H1 (cell line): ENCODE measurements around the gene NUPR1. TPM values are rescaled to one million over a fixed set of nuclear protein-coding genes. Genes with fewer than 3 reads are reported as not detected.

Experiments
- CTCF ChIA-PET: fragments of 300-600 bp; sonication (Branson Sonifier 250); formaldehyde crosslinking; loops from one replicate; lab custom pipeline; 2021; ENCODE audit not compliant: partially characterized antibody; lab: Charles Lee
- POLR2A ChIA-PET: fragments of 300-600 bp; sonication (Branson Sonifier 250); formaldehyde crosslinking; loops from one replicate; lab custom pipeline; 2021; ENCODE audit warnings: inconsistent platforms; ENCODE audit not compliant: partially characterized antibody; lab: Charles Lee
- DNase-seq, 2 experiments: peaks; one replicate each; pipeline versions ENCODE4 v3.0.0 to v3.0.0-alpha.2; 2010 to 2022; ENCODE audit warnings: low spot score in 2 of 2, low read depth in 1 of 2, mixed read lengths in 1 of 2
- FAIRE-seq: peaks from 2 replicates; lab custom pipeline; 2011; peaks lifted over from hg19 to GRCh38; lab: Jason Lieb, UNC
- H2AFZ ChIP-seq: 2 replicates; pipeline ENCODE4 v1.8.1; 2012; ENCODE audit warnings: low read length, inconsistent platforms
- H2AK5ac ChIP-seq: 2 replicates; pipeline ENCODE4 v1.6.1; 2013; ENCODE audit warnings: low read depth, low read length
- H2BK120ac ChIP-seq: replicated peaks from 2 replicates; pipeline ENCODE3; 2013; ENCODE audit warnings: low read depth, low read length, inconsistent platforms
- H2BK12ac ChIP-seq: 2 replicates; pipeline ENCODE4 v1.6.1; 2013; ENCODE audit warnings: low read depth, low read length
- H2BK15ac ChIP-seq: 2 replicates; pipeline ENCODE4 v1.6.1; 2013; ENCODE audit warnings: low read length
- H2BK20ac ChIP-seq: 2 replicates; pipeline ENCODE4 v1.6.1; 2013; ENCODE audit warnings: low read length
- H2BK5ac ChIP-seq: 2 replicates; pipeline ENCODE4 v1.6.1; 2013; ENCODE audit warnings: low read depth, low read length
- H3K14ac ChIP-seq: 2 replicates; pipeline ENCODE4 v1.6.1; 2013; ENCODE audit warnings: inconsistent platforms; ENCODE audit not compliant: insufficient read length
- H3K18ac ChIP-seq: 2 replicates; pipeline ENCODE4 v1.6.1; 2013; ENCODE audit warnings: low read length; ENCODE audit errors: extremely low read depth
- H3K23ac ChIP-seq: 2 replicates; pipeline ENCODE4 v1.6.1; 2013; ENCODE audit warnings: inconsistent platforms; ENCODE audit not compliant: insufficient read length
- H3K23me2 ChIP-seq: 2 replicates; pipeline ENCODE4 v1.6.1; 2013; ENCODE audit warnings: low read depth, low read length
- H3K27ac ChIP-seq: 2 replicates; pipeline ENCODE4 v1.6.1; 2011; ENCODE audit warnings: low read depth, low read length, inconsistent platforms
- H3K27me3 ChIP-seq, 4 experiments: replicated peaks in 1 of 4; 1 replicate in 1 of 4; 2 replicates in 3 of 4; pipeline versions ENCODE4 v1.6.1 to v1.8.1; 2011 to 2013; ENCODE audit warnings: low read length in 3 of 4, mild to moderate bottlenecking in 3 of 4, inconsistent platforms in 2 of 4, mixed read lengths in 2 of 4, moderate library complexity in 1 of 4; ENCODE audit not compliant: control insufficient read depth in 3 of 4, insufficient read depth in 3 of 4; ENCODE audit errors: extremely low read depth in 1 of 4
- H3K36me3 ChIP-seq, 4 experiments: 2 replicates each; pipeline versions ENCODE4 v1.6.1 to v1.8.1; 2011 to 2013; ENCODE audit warnings: mild to moderate bottlenecking in 4 of 4, low read length in 3 of 4, moderate library complexity in 2 of 4, control low read depth in 1 of 4, inconsistent platforms in 1 of 4; ENCODE audit not compliant: insufficient read depth in 4 of 4, control insufficient read depth in 2 of 4
- H3K4ac ChIP-seq: replicated peaks from 2 replicates; pipeline ENCODE3; 2013; ENCODE audit warnings: low read length, low read depth, mixed read lengths, inconsistent platforms; ENCODE audit not compliant: insufficient read length
- H3K4me1 ChIP-seq, 4 experiments: replicated peaks in 1 of 4; 1 replicate in 1 of 4; 2 replicates in 3 of 4; pipeline versions ENCODE4 v1.6.1 to v1.8.1; 2011 to 2013; ENCODE audit warnings: low read length in 3 of 4, inconsistent platforms in 2 of 4, mixed read lengths in 1 of 4; ENCODE audit not compliant: insufficient read depth in 4 of 4, control insufficient read depth in 3 of 4
- H3K4me2 ChIP-seq, 2 experiments: 2 replicates each; pipeline versions ENCODE4 v1.6.1 to v1.8.1; 2011 to 2013; ENCODE audit warnings: low read depth in 2 of 2, low read length in 2 of 2, control low read depth in 1 of 2, inconsistent platforms in 1 of 2, mild to moderate bottlenecking in 1 of 2; ENCODE audit not compliant: insufficient read depth in 1 of 2
- H3K4me3 ChIP-seq, 4 experiments: fragments of 200-600, 300-600 bp in 1 of 4; sonication (generic), shearing (Covaris generic), sonication (Bioruptor Twin) in 1 of 4; 2 replicates each; pipeline versions ENCODE4 v1.5.1 to v1.8.1; 2011 to 2016; ENCODE audit warnings: low read length in 4 of 4, low read depth in 3 of 4, control low read depth in 2 of 4, inconsistent platforms in 2 of 4, mild to moderate bottlenecking in 2 of 4, mixed read lengths in 1 of 4, moderate library complexity in 1 of 4; ENCODE audit not compliant: insufficient read depth in 2 of 4; ENCODE audit errors: extremely low read depth in 1 of 4
- H3K56ac ChIP-seq: replicated peaks from 2 replicates; pipeline ENCODE3; 2013; ENCODE audit warnings: low read depth, mild to moderate bottlenecking, mixed read lengths, low read length, inconsistent platforms; ENCODE audit not compliant: insufficient read length
- H3K79me1 ChIP-seq: 2 replicates; pipeline ENCODE4 v1.6.1; 2013; ENCODE audit warnings: low read depth, low read length, control low read depth
- H3K79me2 ChIP-seq, 2 experiments: 2 replicates each; pipeline versions ENCODE4 v1.6.1 to v1.8.1; 2012 to 2013; ENCODE audit warnings: low read length in 2 of 2, mild to moderate bottlenecking in 2 of 2, inconsistent platforms in 1 of 2; ENCODE audit not compliant: insufficient read depth in 2 of 2, control insufficient read depth in 1 of 2
- H3K9ac ChIP-seq, 4 experiments: replicated peaks in 1 of 4; 1 replicate in 1 of 4; 2 replicates in 3 of 4; pipeline versions ENCODE4 v1.6.1 to v1.8.1; 2011 to 2013; ENCODE audit warnings: low read depth in 3 of 4, low read length in 3 of 4, control low read depth in 2 of 4, mild to moderate bottlenecking in 2 of 4, moderate library complexity in 2 of 4, inconsistent platforms in 1 of 4; ENCODE audit errors: extremely low read depth in 1 of 4
- H3K9me3 ChIP-seq, 2 experiments: 2 replicates each; pipeline versions ENCODE4 v1.6.1 to v1.8.1; 2012 to 2013; ENCODE audit warnings: mild to moderate bottlenecking in 2 of 2, moderate library complexity in 2 of 2, control low read depth in 1 of 2, inconsistent platforms in 1 of 2, low read depth in 1 of 2, low read length in 1 of 2, mixed read lengths in 1 of 2; ENCODE audit not compliant: insufficient read depth in 2 of 2
- H4K20me1 ChIP-seq, 2 experiments: replicated peaks in 1 of 2; 2 replicates each; pipeline versions ENCODE3 to v1.8.1; 2011 to 2013; ENCODE audit warnings: inconsistent platforms in 2 of 2, low read length in 2 of 2, mild to moderate bottlenecking in 1 of 2; ENCODE audit not compliant: insufficient read depth in 2 of 2, control insufficient read depth in 1 of 2
- H4K5ac ChIP-seq: 2 replicates; pipeline ENCODE4 v1.6.1; 2013; ENCODE audit warnings: low read length, low read depth, mixed read lengths, inconsistent platforms; ENCODE audit not compliant: insufficient read length
- H4K8ac ChIP-seq: 2 replicates; pipeline ENCODE4 v1.8.0; 2013; ENCODE audit warnings: mild to moderate bottlenecking, moderate library complexity, low read length, inconsistent platforms; ENCODE audit not compliant: insufficient read depth; ENCODE audit errors: extremely low read depth
- H4K91ac ChIP-seq: replicated peaks from 2 replicates; pipeline ENCODE3; 2013; ENCODE audit warnings: low read length, mixed read lengths, inconsistent platforms; ENCODE audit not compliant: insufficient read length
- KDM4A ChIP-seq: IDR thresholded peaks from one replicate; pipeline ENCODE4 v1.7.1; 2012; ENCODE audit warnings: low read depth, mild to moderate bottlenecking, moderate library complexity, low read length, inconsistent platforms; ENCODE audit not compliant: severe bottlenecking
- WGBS, 2 experiments: shearing (Covaris generic) in 1 of 2; methylation state at CpG; one replicate each; pipeline versions ENCODE4 v1.1.6 to v1.1.7; 2013 to 2015; ENCODE audit warnings: low lambda C conversion rate in 2 of 2, mixed read lengths in 2 of 2, inconsistent platforms in 1 of 2, low coverage in 1 of 2, missing lambda C conversion rate in 1 of 2; ENCODE audit not compliant: insufficient replicate concordance in 2 of 2, insufficient coverage in 1 of 2, insufficient read length in 1 of 2; ENCODE audit errors: extremely low coverage in 1 of 2, missing lambda C conversion rate in 1 of 2; 5-methylcytosine and 5-hydroxymethylcytosine counted together
- polyA plus RNA-seq, 7 experiments: library from polyadenylated mRNA; depleted of rRNA in 3 of 7; stranded (reverse) in 5 of 7; unstranded in 2 of 7; fragments of >200 nt in 5 of 7; fragments of 200-250 nt in 2 of 7; gene quantifications; 1 replicate in 5 of 7; 2 replicates in 1 of 7; 4 replicates in 1 of 7; pipeline versions ENCODE4 v1.2.1 to v1.2.3, GENCODE V29; 2011 to 2013; ENCODE audit warnings: missing spikeins in 2 of 7, mixed read lengths in 2 of 7
- total RNA-seq: library from RNA; stranded (reverse); fragmentation: NEBNext Ultra II Directional; extraction: Animal tissue kit (Norgen Biotek cat#: 25700); gene quantifications from 2 replicates; pipeline ENCODE4 v1.2.1, GENCODE V29; 2021

Gene NUPR1
- total and polyA plus RNA-seq, 2 of the 8 experiments (the other 6 are each of a cell fraction or from before 2014, with no cell fraction given) = 0.17 to 0.20 TPM

- Histone ChIP-seq H3K4me1 (no peaks in the 10 kb centered on the region), H3K14ac (no peak overlapping the region), H3K9ac (no peak overlapping the region), H3K79me2 (no peaks in the 10 kb centered on the region; a peak in 1 of 4 replicates), H3K4me3 (no peak overlapping the region), H2BK5ac (no peak overlapping the region), H3K4ac (no peak overlapping the region), H3K23me2 (no peaks in the 10 kb centered on the region), H2BK20ac (no peak overlapping the region), H3K56ac (no peak overlapping the region), H4K91ac (no peak overlapping the region), H3K79me1 (no peaks in the 10 kb centered on the region), H3K4me2 (no peak overlapping the region), H3K27me3 (no peaks in the 10 kb centered on the region), H4K20me1 (peaks cover 0 to 2% of the 10 kb centered on the region in 2 experiments), H2BK12ac (no peak overlapping the region), H2AK5ac (no peak overlapping the region), H3K27ac (no peak overlapping the region), H3K18ac (no peak overlapping the region), H3K9me3 (no peaks in the 10 kb centered on the region; a peak in 1 of 4 replicates), H2AFZ (no peak overlapping the region), H3K23ac (no peak overlapping the region), H4K8ac (no peak overlapping the region), H2BK120ac (no peak overlapping the region), H4K5ac (no peak overlapping the region), H3K36me3 (no peaks in the 10 kb centered on the region; a peak in 1 of 8 replicates), H2BK15ac (no peak overlapping the region)
- ChIA-PET CTCF (no interaction called here), POLR2A (no interaction called here)
- TF ChIP-seq KDM4A = no peak
- no peak for FAIRE-seq
- 90% methylated on average over 7 of the region's 7 CpGs; no CpG with 5 or more reads in 1 of the 2 experiments for WGBS, 2 experiments
- DNase-seq = no peak
Measured at GRCh38 chr16:28561557-28562187, 22.9 kb upstream of the NUPR1 start.
